ENCODE results near the gene LAG3.

GRCh38 chr12:6826125-6826733, 53.9 kb downstream of the LAG3 start:
- TF ChIP-seq CTCF (IDR thresholded peaks at IDR 0.05; ENCODE audit: low read depth, low read length, poor library complexity, severe bottlenecking) = no peak
- no peak for TF ChIP-seq EZH2phosphoT487 (IDR thresholded peaks at IDR 0.05; ENCODE audit: borderline replicate concordance, low read length)

Data from DOHH2 (cell line).